ENCODE results near the gene PIF1.

Gene PIF1

GRCh38 chr15:64842096-64842939, 16.9 kb upstream of the PIF1 start:
- Mint-ChIP-seq H3K9me3 (no peaks in the 10 kb centered on the region), H3K4me1 (peaks cover 64% of the 10 kb centered on the region), H3K36me3 (ENCODE audit: low read depth) (no peaks in the 10 kb centered on the region), H3K27ac (peak overlapping the region; percentile 83), H3K4me3 (peak overlapping the region; percentile 99), H3K27me3 (ENCODE audit: low read depth, poor library complexity) (peaks cover 11% of the 10 kb centered on the region)
- peak; percentile 22 for DNase-seq
- TF ChIP-seq, protein P1, sequence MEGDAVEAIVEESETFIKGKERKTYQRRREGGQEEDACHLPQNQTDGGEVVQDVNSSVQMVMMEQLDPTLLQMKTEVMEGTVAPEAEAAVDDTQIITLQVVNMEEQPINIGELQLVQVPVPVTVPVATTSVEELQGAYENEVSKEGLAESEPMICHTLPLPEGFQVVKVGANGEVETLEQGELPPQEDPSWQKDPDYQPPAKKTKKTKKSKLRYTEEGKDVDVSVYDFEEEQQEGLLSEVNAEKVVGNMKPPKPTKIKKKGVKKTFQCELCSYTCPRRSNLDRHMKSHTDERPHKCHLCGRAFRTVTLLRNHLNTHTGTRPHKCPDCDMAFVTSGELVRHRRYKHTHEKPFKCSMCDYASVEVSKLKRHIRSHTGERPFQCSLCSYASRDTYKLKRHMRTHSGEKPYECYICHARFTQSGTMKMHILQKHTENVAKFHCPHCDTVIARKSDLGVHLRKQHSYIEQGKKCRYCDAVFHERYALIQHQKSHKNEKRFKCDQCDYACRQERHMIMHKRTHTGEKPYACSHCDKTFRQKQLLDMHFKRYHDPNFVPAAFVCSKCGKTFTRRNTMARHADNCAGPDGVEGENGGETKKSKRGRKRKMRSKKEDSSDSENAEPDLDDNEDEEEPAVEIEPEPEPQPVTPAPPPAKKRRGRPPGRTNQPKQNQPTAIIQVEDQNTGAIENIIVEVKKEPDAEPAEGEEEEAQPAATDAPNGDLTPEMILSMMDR (IDR thresholded peaks at IDR 0.05) = no peak

- no peaks in the 10 kb centered on the region for H3K36me3 Mint-ChIP-seq (ENCODE audit: low read depth)
- DNase-seq = peak; percentile 97
- peak within 1 kb of the TSS; percentile 83 for H3K27ac Mint-ChIP-seq
- TF ChIP-seq, protein P1 (IDR thresholded peaks at IDR 0.05) = peak; percentile 14
- peaks cover 66% of the 10 kb centered on the region for H3K4me1 Mint-ChIP-seq
- H3K4me3 Mint-ChIP-seq = peak within 1 kb of the TSS; percentile 99
- H3K27me3 Mint-ChIP-seq (ENCODE audit: low read depth, poor library complexity) = peaks cover 11% of the 10 kb centered on the region
- no peaks in the 10 kb centered on the region for H3K9me3 Mint-ChIP-seq
These were observed 16.1 kb upstream of the PIF1 start, which contains the start of gene PLEKHO2 for GRCh38 chr15:64841344-64842095. Gene PLEKHO2 (plus strand): TSS chr15:64841915. CDS start chr15:64842017, 102 bp downstream.

GRCh38 chr15:64841060-64841343, 15.6 kb upstream of the PIF1 start:
- Mint-ChIP-seq H3K27me3 (ENCODE audit: low read depth, poor library complexity) (peaks cover 11% of the 10 kb centered on the region), H3K36me3 (ENCODE audit: low read depth) (peaks cover 3% of the 10 kb centered on the region), H3K9me3 (peaks cover 1% of the 10 kb centered on the region), H3K4me1 (peaks cover 69% of the 10 kb centered on the region), H3K4me3 (peak overlapping the region; percentile 99), H3K27ac (no peak overlapping the region)
- no peak for DNase-seq
- TF ChIP-seq, protein P1 (IDR thresholded peaks at IDR 0.05) = no peak

DNA sequence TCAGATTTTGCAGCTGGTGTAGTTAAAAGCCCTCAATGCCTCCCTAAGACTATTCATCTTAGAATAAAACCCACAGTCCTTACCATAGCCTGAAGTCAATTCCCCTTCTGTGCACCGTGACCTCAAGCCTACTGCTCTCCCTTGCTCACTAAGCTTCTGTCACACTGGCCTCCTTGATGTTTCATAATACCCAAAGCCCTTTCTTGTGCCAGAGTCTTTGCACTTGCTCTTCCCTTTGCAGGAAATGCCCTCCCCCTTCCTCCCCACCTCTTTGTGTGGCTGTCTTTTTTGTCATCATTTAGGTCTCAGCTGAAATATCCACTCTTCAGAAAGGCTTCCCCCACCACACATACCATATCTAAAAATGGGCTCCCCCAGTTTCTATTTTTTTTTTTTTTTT, 12.1 kb upstream of the PIF1 start:
- no peak overlapping the region for H3K27ac Mint-ChIP-seq
- peaks cover 9% of the 10 kb centered on the region for H3K36me3 Mint-ChIP-seq (ENCODE audit: low read depth)
- peaks cover 41% of the 10 kb centered on the region for H3K4me1 Mint-ChIP-seq
- H3K27me3 Mint-ChIP-seq (ENCODE audit: low read depth, poor library complexity) = peaks cover 11% of the 10 kb centered on the region
- DNase-seq = no peak
- H3K9me3 Mint-ChIP-seq = peaks cover 8% of the 10 kb centered on the region
- TF ChIP-seq, protein P1 (IDR thresholded peaks at IDR 0.05) = no peak
- H3K4me3 Mint-ChIP-seq = no peak overlapping the region

- no peak for DNase-seq
- Mint-ChIP-seq H3K4me1 (peaks cover 34% of the 10 kb centered on the region), H3K4me3 (peak overlapping the region; percentile 9), H3K9me3 (peaks cover 8% of the 10 kb centered on the region), H3K36me3 (ENCODE audit: low read depth) (peaks cover 9% of the 10 kb centered on the region), H3K27me3 (ENCODE audit: low read depth, poor library complexity) (peaks cover 11% of the 10 kb centered on the region), H3K27ac (no peak overlapping the region)
- TF ChIP-seq, protein P1 (IDR thresholded peaks at IDR 0.05) = peak; percentile 8
These were observed 10.6 kb upstream of the PIF1 start for GRCh38 chr15:64836023-64836536.

Measured in nephron progenitor cell (in vitro differentiated cells).